GM12878 (cell line): ENCODE measurements around the gene VASH1. TPM values are rescaled to one million over a fixed set of nuclear protein-coding genes. Genes with fewer than 3 reads are reported as not detected.

Experiments
- ATF3 ChIP-seq: IDR thresholded peaks from 2 replicates; pipeline ENCODE4 v1.6.1; 2011; ENCODE audit warnings: low read depth, mild to moderate bottlenecking, low read length, moderate library complexity, borderline replicate concordance; ENCODE audit errors: extremely low read depth
- BCLAF1 ChIP-seq: fragments of 450-650 bp; IDR thresholded peaks from 2 replicates; pipeline ENCODE4 v1.6.1; 2017; ENCODE audit warnings: antibody characterized with exemption, mild to moderate bottlenecking, moderate library complexity
- BHLHE40 ChIP-seq, 2 experiments: fragments of 450-650 bp in 1 of 2; IDR thresholded peaks; 2 replicates each; pipeline ENCODE4 v1.6.1; 2011 to 2017; ENCODE audit warnings: low read depth in 2 of 2, borderline replicate concordance in 1 of 2, improper control_type of control experiment in 1 of 2, low read length in 1 of 2, mild to moderate bottlenecking in 1 of 2
- BMI1 ChIP-seq: fragments of 450-650 bp; IDR thresholded peaks from 2 replicates; pipeline ENCODE4 v1.6.1; 2016; ENCODE audit warnings: mild to moderate bottlenecking, moderate library complexity, borderline replicate concordance
- ELK1 ChIP-seq: IDR thresholded peaks from 2 replicates; pipeline ENCODE4 v1.6.1; 2012; ENCODE audit warnings: low read depth, low read length, improper control_type of control experiment
- ETV6 ChIP-seq, 2 experiments: fragments of 450-650 bp in 1 of 2; IDR thresholded peaks in 1 of 2; conservative IDR thresholded peaks in 1 of 2; 2 replicates each; pipeline ENCODE4 v1.6.1; 2014; ENCODE audit warnings: antibody characterized with exemption in 1 of 2, borderline replicate concordance in 1 of 2, low read depth in 1 of 2, mild to moderate bottlenecking in 1 of 2, moderate library complexity in 1 of 2
- GABPA ChIP-seq: IDR thresholded peaks from 2 replicates; pipeline ENCODE4 v1.6.1; 2014; ENCODE audit warnings: antibody characterized with exemption, low read depth, mild to moderate bottlenecking, inconsistent platforms
- NFXL1 ChIP-seq: fragments of 450-650 bp; IDR thresholded peaks from 2 replicates; pipeline ENCODE4 v1.6.1; 2017; ENCODE audit warnings: antibody characterized with exemption, mild to moderate bottlenecking, borderline replicate concordance
- NR2C1 ChIP-seq: fragments of 450-650 bp; IDR thresholded peaks from 2 replicates; pipeline ENCODE4 v1.6.1; 2017; ENCODE audit warnings: antibody characterized with exemption, mild to moderate bottlenecking, moderate library complexity
- PAX5 ChIP-seq: IDR thresholded peaks from 2 replicates; pipeline ENCODE4 v1.6.1; 2011; ENCODE audit warnings: low read depth, low read length, borderline replicate concordance
- PML ChIP-seq: IDR thresholded peaks from 2 replicates; pipeline ENCODE4 v1.6.1; 2012; ENCODE audit warnings: low read length, inconsistent platforms
- POLR2AphosphoS5 ChIP-seq: IDR thresholded peaks from 2 replicates; pipeline ENCODE4 v1.6.1; 2011; ENCODE audit warnings: mild to moderate bottlenecking, low read length, inconsistent platforms
- RBBP5 ChIP-seq: fragments of 200-600 bp; sonication (generic); conservative IDR thresholded peaks from 2 replicates; pipeline ENCODE4 v1.6.1; 2016
- RELA ChIP-seq: fragments of 450-650 bp; IDR thresholded peaks from 2 replicates; pipeline ENCODE4 v1.8.0; 2014; ENCODE audit warnings: borderline replicate concordance; ENCODE audit not compliant: partially characterized antibody
- SMARCA5 ChIP-seq: fragments of 450-650 bp; IDR thresholded peaks from 2 replicates; pipeline ENCODE4 v1.6.1; 2017; ENCODE audit warnings: mild to moderate bottlenecking
- TCF3 ChIP-seq: IDR thresholded peaks from 2 replicates; pipeline ENCODE4 v1.6.1; 2012; ENCODE audit warnings: low read depth, mild to moderate bottlenecking, low read length, borderline replicate concordance; ENCODE audit not compliant: insufficient read depth
- ZBED1 ChIP-seq: IDR thresholded peaks from 2 replicates; pipeline ENCODE4 v1.6.1; 2016; ENCODE audit warnings: borderline replicate concordance
- ZNF622 ChIP-seq: fragments of 450-650 bp; IDR thresholded peaks from 2 replicates; pipeline ENCODE4 v1.6.1; 2017; ENCODE audit warnings: mild to moderate bottlenecking, inconsistent platforms
- ZZZ3 ChIP-seq: IDR thresholded peaks from 2 replicates; pipeline ENCODE4 v1.6.1; 2011; ENCODE audit warnings: low read depth; ENCODE audit not compliant: control insufficient read depth, insufficient read length
- polyA plus RNA-seq, 11 experiments: library from polyadenylated mRNA; depleted of rRNA in 4 of 11; unstranded in 6 of 11; stranded (reverse) in 5 of 11; fragments of >200 nt; fragmentation: Nextera tagmentation in 4 of 11; fragmentation: Illumina TruSeq in 1 of 11; extraction: Ambion mirVana in 4 of 11; extraction: Trizol in 1 of 11; gene quantifications; 1 replicate in 1 of 11; 2 replicates in 10 of 11; pipeline versions ENCODE4 v1.2.1 to v1.2.3, GENCODE V29; 2011 to 2016; ENCODE audit warnings: inconsistent platforms in 2 of 11, missing spikeins in 2 of 11, low read depth in 1 of 11
- total RNA-seq, 4 experiments: library from RNA; depleted of rRNA in 3 of 4; stranded (reverse); fragments of >200 nt in 3 of 4; fragmentation: Illumina TruSeq in 1 of 4; extraction: Trizol in 1 of 4; gene quantifications; 2 replicates each; pipeline versions ENCODE4 v1.2.1 to v1.2.3, GENCODE V29; 2013 to 2021
- TF ChIP-seq, protein P1 (sequence below): fragments of 450-650 bp; IDR thresholded peaks from 2 replicates; pipeline ENCODE4 v1.6.1; 2016; ENCODE audit warnings: mild to moderate bottlenecking, moderate library complexity, borderline replicate concordance

VASH1 gene
- total and polyA plus RNA-seq, 10 of the 15 experiments (the other 5 are each of a cell fraction or from before 2014, with no cell fraction given) = 0.06 to 2.3 (median 0.53) TPM

GRCh38 chr14:76812422-76813383 is 51.4 kb downstream of the VASH1 start, which contains the start of gene ANGEL1 (continued):
- TF ChIP-seq BMI1 (peak; percentile 99), SMARCA5 (peak; percentile 57; the same call in 1 of the 2 replicates), ZZZ3 (no peak), ZNF622 (no peak), GABPA (0 out of 2 replicates have a peak, but pooled peaks have one; percentile 58), BCLAF1 (no peak), RELA (peak; percentile 96), PML (peak; percentile 65; the same call in 1 of the 2 replicates), TCF3 (0 out of 2 replicates have a peak, but pooled peaks have one; percentile 48), PAX5 (peak; percentile 44; the same call in 1 of the 2 replicates), RBBP5 (no peak), NR2C1 (peak; percentile 51; the same call in 1 of the 2 replicates), ZBED1 (peak; percentile 29; the same call in 1 of the 2 replicates), NFXL1 (no peak), BHLHE40 (IDR thresholded peaks at IDR 0.05; ENCODE audit: borderline replicate concordance in 1 of 2, low read depth in 2 of 2, low read length in 1 of 2) (peak; percentile 62 to 85; a peak in 3 of 4 replicates), POLR2AphosphoS5 (peak; percentile 80), ETV6 (conservative IDR thresholded peaks at IDR 0.05 in 1 of 2, IDR thresholded peaks at IDR 0.05 in 1 of 2; ENCODE audit: borderline replicate concordance in 1 of 2, low read depth in 1 of 2) (peak in 1 of 2 experiments; percentile 18; a peak in 1 of 4 replicates), ELK1 (peak; percentile 77), ATF3 (peak; percentile 97)
- TF ChIP-seq, protein P1, sequence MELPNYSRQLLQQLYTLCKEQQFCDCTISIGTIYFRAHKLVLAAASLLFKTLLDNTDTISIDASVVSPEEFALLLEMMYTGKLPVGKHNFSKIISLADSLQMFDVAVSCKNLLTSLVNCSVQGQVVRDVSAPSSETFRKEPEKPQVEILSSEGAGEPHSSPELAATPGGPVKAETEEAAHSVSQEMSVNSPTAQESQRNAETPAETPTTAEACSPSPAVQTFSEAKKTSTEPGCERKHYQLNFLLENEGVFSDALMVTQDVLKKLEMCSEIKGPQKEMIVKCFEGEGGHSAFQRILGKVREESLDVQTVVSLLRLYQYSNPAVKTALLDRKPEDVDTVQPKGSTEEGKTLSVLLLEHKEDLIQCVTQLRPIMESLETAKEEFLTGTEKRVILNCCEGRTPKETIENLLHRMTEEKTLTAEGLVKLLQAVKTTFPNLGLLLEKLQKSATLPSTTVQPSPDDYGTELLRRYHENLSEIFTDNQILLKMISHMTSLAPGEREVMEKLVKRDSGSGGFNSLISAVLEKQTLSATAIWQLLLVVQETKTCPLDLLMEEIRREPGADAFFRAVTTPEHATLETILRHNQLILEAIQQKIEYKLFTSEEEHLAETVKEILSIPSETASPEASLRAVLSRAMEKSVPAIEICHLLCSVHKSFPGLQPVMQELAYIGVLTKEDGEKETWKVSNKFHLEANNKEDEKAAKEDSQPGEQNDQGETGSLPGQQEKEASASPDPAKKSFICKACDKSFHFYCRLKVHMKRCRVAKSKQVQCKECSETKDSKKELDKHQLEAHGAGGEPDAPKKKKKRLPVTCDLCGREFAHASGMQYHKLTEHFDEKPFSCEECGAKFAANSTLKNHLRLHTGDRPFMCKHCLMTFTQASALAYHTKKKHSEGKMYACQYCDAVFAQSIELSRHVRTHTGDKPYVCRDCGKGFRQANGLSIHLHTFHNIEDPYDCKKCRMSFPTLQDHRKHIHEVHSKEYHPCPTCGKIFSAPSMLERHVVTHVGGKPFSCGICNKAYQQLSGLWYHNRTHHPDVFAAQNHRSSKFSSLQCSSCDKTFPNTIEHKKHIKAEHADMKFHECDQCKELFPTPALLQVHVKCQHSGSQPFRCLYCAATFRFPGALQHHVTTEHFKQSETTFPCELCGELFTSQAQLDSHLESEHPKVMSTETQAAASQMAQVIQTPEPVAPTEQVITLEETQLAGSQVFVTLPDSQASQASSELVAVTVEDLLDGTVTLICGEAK = peak; percentile 100
